SK-N-SH (cell line): Measurements from ENCODE around the gene B4GALT3. TPM values are rescaled to one million over a fixed set of nuclear protein-coding genes. Genes with fewer than 3 reads are reported as not detected.
A peak's percentile ranks its signal among the peaks of the same experiment; 100 is the strongest.

Experiments used
- CTCF ChIA-PET: fragments of 300-600, 350-600 bp; formaldehyde crosslinking; extraction: SDS; loops from one replicate; lab custom pipeline; 2021; lab: Yijun Ruan, JAX
- POLR2A ChIA-PET: fragments of 350-600 bp; sonication (Branson Sonifier 250); formaldehyde crosslinking; extraction: SDS; loops from one replicate; lab custom pipeline; 2020; ENCODE audit warnings: antibody characterized with exemption, inconsistent platforms; lab: Yijun Ruan, JAX
- DNase-seq: peaks from one replicate; pipeline ENCODE4 v3.0.0; 2012
- H2AFZ ChIP-seq: fragments of 200-600 bp; sonication (generic); 2 replicates; pipeline ENCODE4 v1.8.1; 2016; ENCODE audit warnings: antibody characterized with exemption, mild to moderate bottlenecking, low read depth
- H3F3A ChIP-seq: fragments of 200-600 bp; sonication (generic); replicated peaks from 2 replicates; pipeline ENCODE3; 2016; ENCODE audit warnings: antibody characterized with exemption, mild to moderate bottlenecking; ENCODE audit not compliant: insufficient read depth
- H3K27ac ChIP-seq, 2 experiments: fragments of 200-500 bp in 1 of 2; fragments of 200-600 bp in 1 of 2; sonication (Bioruptor generic) in 1 of 2; sonication (generic), shearing (Covaris generic) in 1 of 2; 2 replicates each; pipeline versions ENCODE4 v1.5.1 to v1.6.1; 2014 to 2016; ENCODE audit warnings: low read depth in 2 of 2, inconsistent platforms in 1 of 2, low read length in 1 of 2, mild to moderate bottlenecking in 1 of 2, mixed read lengths in 1 of 2
- H3K27me3 ChIP-seq: fragments of 200-600 bp; sonication (generic), shearing (Covaris generic); 2 replicates; pipeline ENCODE4 v1.6.1; 2016; ENCODE audit warnings: mixed run types; ENCODE audit not compliant: insufficient read depth
- H3K36me3 ChIP-seq, 2 experiments: fragments of 200-500 bp in 1 of 2; fragments of 200-600 bp in 1 of 2; sonication (Bioruptor generic) in 1 of 2; sonication (generic) in 1 of 2; replicated peaks in 1 of 2; 2 replicates each; pipeline versions ENCODE3 to v1.5.1; 2014 to 2016; ENCODE audit warnings: low read length in 1 of 2, mild to moderate bottlenecking in 1 of 2; ENCODE audit not compliant: insufficient read depth in 2 of 2, control insufficient read depth in 1 of 2
- H3K4me1 ChIP-seq, 2 experiments: fragments of 200-500 bp in 1 of 2; fragments of 200-600 bp in 1 of 2; sonication (Bioruptor generic) in 1 of 2; sonication (generic), shearing (Covaris generic) in 1 of 2; 2 replicates each; pipeline versions ENCODE4 v1.5.1 to v1.6.1; 2014 to 2016; ENCODE audit warnings: low read depth in 1 of 2, low read length in 1 of 2, mixed run types in 1 of 2; ENCODE audit not compliant: insufficient read depth in 2 of 2, control insufficient read depth in 1 of 2
- H3K4me2 ChIP-seq: fragments of 200-600 bp; sonication (generic), shearing (Covaris generic); 2 replicates; pipeline ENCODE4 v1.6.1; 2017; ENCODE audit warnings: mixed run types
- H3K4me3 ChIP-seq, 2 experiments: fragments of 200-500 bp in 1 of 2; fragments of 200-600 bp in 1 of 2; sonication (Bioruptor generic) in 1 of 2; sonication (generic), shearing (Covaris generic) in 1 of 2; 2 replicates each; pipeline versions ENCODE4 v1.5.1 to v1.8.1; 2014 to 2016; ENCODE audit warnings: low read depth in 2 of 2, inconsistent platforms in 1 of 2, low read length in 1 of 2, mild to moderate bottlenecking in 1 of 2, mixed read lengths in 1 of 2, moderate library complexity in 1 of 2
- H3K79me2 ChIP-seq: fragments of 200-600 bp; sonication (generic); 2 replicates; pipeline ENCODE4 v1.8.1; 2017; ENCODE audit warnings: mild to moderate bottlenecking; ENCODE audit not compliant: insufficient read depth
- H3K9ac ChIP-seq: fragments of 200-600 bp; sonication (generic); 2 replicates; pipeline ENCODE4 v1.6.1; 2017; ENCODE audit warnings: mixed run types
- H3K9me2 ChIP-seq: fragments of 200-600 bp; sonication (generic); 2 replicates; pipeline ENCODE4 v1.6.1; 2017; ENCODE audit warnings: mixed run types
- H3K9me3 ChIP-seq: fragments of 200-600 bp; sonication (generic); 2 replicates; pipeline ENCODE4 v1.6.1; 2017; ENCODE audit warnings: mixed run types, mild to moderate bottlenecking, moderate library complexity
- H4K20me1 ChIP-seq: fragments of 200-600 bp; sonication (generic); 2 replicates; pipeline ENCODE4 v1.6.1; 2017; ENCODE audit warnings: mild to moderate bottlenecking, mixed run types; ENCODE audit not compliant: insufficient read depth
- CTCF ChIP-seq: fragments of 200-600 bp; sonication (generic); IDR thresholded peaks from 2 replicates; pipeline ENCODE4 v1.6.1; 2017; ENCODE audit warnings: antibody characterized with exemption, mild to moderate bottlenecking, moderate library complexity
- ELF1 ChIP-seq: IDR thresholded peaks from 2 replicates; pipeline ENCODE4 v1.4.0; 2012
- EP300 ChIP-seq, 2 experiments: IDR thresholded peaks; 2 replicates each; pipeline versions ENCODE4 v1.4.0 to v1.6.1; 2012; ENCODE audit warnings: borderline replicate concordance in 1 of 2, low read depth in 1 of 2, low read length in 1 of 2
- FOSL2 ChIP-seq: IDR thresholded peaks from 2 replicates; pipeline ENCODE4 v1.4.0; 2012; ENCODE audit warnings: low read depth, mild to moderate bottlenecking, moderate library complexity, borderline replicate concordance
- GABPA ChIP-seq: IDR thresholded peaks from 2 replicates; pipeline ENCODE4 v1.4.0; 2012; ENCODE audit warnings: low read depth, mild to moderate bottlenecking
- IRF3 ChIP-seq: fragments of 150-350 bp; IDR thresholded peaks from 2 replicates; pipeline ENCODE4 v1.6.1; 2016; ENCODE audit warnings: mild to moderate bottlenecking, low read depth, low read length
- JUND ChIP-seq: IDR thresholded peaks from 2 replicates; pipeline ENCODE4 v1.4.0; 2012
- MXI1 ChIP-seq: IDR thresholded peaks from 2 replicates; pipeline ENCODE4 v1.6.1; 2012; ENCODE audit warnings: mild to moderate bottlenecking, low read depth, low read length, improper control_type of control experiment
- NFIC ChIP-seq: IDR thresholded peaks from 2 replicates; pipeline ENCODE4 v1.4.0; 2012; ENCODE audit warnings: borderline replicate concordance
- PBX3 ChIP-seq: IDR thresholded peaks from 2 replicates; pipeline ENCODE4; 2012
- RFX5 ChIP-seq: IDR thresholded peaks from 2 replicates; pipeline ENCODE4 v1.6.1; 2012; ENCODE audit warnings: mild to moderate bottlenecking, improper control_type of control experiment, low read length
- RXRA ChIP-seq: IDR thresholded peaks from 2 replicates; pipeline ENCODE4 v1.4.0; 2012; ENCODE audit warnings: low read depth, mild to moderate bottlenecking, borderline replicate concordance
- TAF1 ChIP-seq: IDR thresholded peaks from 2 replicates; pipeline ENCODE4 v1.6.1; 2012; ENCODE audit warnings: low read depth, mild to moderate bottlenecking, low read length, moderate library complexity, borderline replicate concordance
- TEAD4 ChIP-seq: IDR thresholded peaks from 2 replicates; pipeline ENCODE4 v1.4.0; 2012; ENCODE audit warnings: mild to moderate bottlenecking, borderline replicate concordance; ENCODE audit not compliant: insufficient read depth
- ZBTB33 ChIP-seq: IDR thresholded peaks from 2 replicates; pipeline ENCODE4 v1.4.0; 2012; ENCODE audit warnings: low read depth, borderline replicate concordance
- WGBS: methylation state at CpG from one replicate; pipeline ENCODE4 v1.1.6; 2017; ENCODE audit warnings: low lambda C conversion rate; 5-methylcytosine and 5-hydroxymethylcytosine counted together
- polyA plus RNA-seq, 3 experiments: library from polyadenylated mRNA; depleted of rRNA; stranded (reverse); fragments of >200 nt; gene quantifications; 2 replicates each; pipeline ENCODE4 v1.2.3, GENCODE V29; 2012
- TF ChIP-seq, protein P1 (sequence below): IDR thresholded peaks from 2 replicates; pipeline ENCODE4 v1.4.0; 2012; ENCODE audit warnings: low read depth, borderline replicate concordance

Gene B4GALT3
- polyA plus RNA-seq, 1 of the 3 experiments (the other 2 are of a cell fraction), result 56.5 TPM

DNA sequence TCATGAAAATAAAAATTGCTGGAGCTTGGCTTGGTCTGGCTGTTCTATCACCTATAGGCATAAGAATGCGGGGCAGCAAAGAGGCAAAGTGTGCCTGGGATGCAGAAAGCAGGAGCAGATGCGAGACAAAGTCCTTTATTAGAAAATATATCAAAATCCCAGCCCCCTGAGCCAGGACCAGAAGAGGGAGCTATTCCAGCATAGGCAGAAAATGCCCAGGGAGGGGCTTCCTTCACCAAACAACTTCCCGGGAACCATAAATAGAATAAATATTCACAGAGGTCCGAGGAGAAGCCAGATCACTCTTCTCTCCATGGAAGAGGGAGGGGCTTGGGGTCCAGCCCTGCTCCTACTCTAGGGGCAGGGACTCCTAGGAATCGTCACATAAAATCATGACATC, 6.1 kb downstream of the B4GALT3 start:
- CTCF ChIA-PET, result interaction anchor here (0.7 to 1.0 kb wide), 4 partner anchors 10 to 817 kb away, joined by 3 to 4 read pairs (median 3); partner anchors contain the start of gene USP21
- Histone ChIP-seq H3K4me3 (no peak overlapping the region), H3K27ac (no peak overlapping the region), H3K4me1 (peaks cover 0 to 17% of the 10 kb centered on the region in 2 experiments; a peak in 1 of 4 replicates), H3K9ac (no peak overlapping the region), H4K20me1 (no peaks in the 10 kb centered on the region), H3K79me2 (peaks cover 11% of the 10 kb centered on the region; the same call in 1 of the 2 replicates), H3F3A (no peaks in the 10 kb centered on the region), H3K36me3 (peaks cover 37 to 61% of the 10 kb centered on the region in 2 experiments), H3K9me3 (no peaks in the 10 kb centered on the region), H3K4me2 (no peak overlapping the region), H3K9me2 (no peaks in the 10 kb centered on the region), H2AFZ (no peak overlapping the region), H3K27me3 (no peaks in the 10 kb centered on the region)
- POLR2A ChIA-PET, result interaction anchor here (1.4 kb wide), 1 partner anchor 9 kb away, joined by 4 read pairs; no protein-coding TSS in a partner anchor
- DNase-seq, result no peak
- no peak for TF ChIP-seq RFX5
- peak; percentile 28 for TF ChIP-seq CTCF
- TF ChIP-seq PBX3, result no peak
- no peak for TF ChIP-seq IRF3
- no peak for TF ChIP-seq TEAD4
- TF ChIP-seq EP300 (IDR thresholded peaks at IDR 0.05; ENCODE audit: borderline replicate concordance in 1 of 2, low read depth in 1 of 2, low read length in 1 of 2), result no peak
- no peak for TF ChIP-seq GABPA
- no peak for TF ChIP-seq TAF1
- TF ChIP-seq ZBTB33, result no peak
- WGBS, result 90% methylated on average over 5 of the region's 5 CpGs

- Histone ChIP-seq H3K4me3 (no peak overlapping the region), H2AFZ (no peak overlapping the region), H3K79me2 (peaks cover 5% of the 10 kb centered on the region; the same call in 1 of the 2 replicates), H3F3A (peaks cover 14% of the 10 kb centered on the region), H3K4me2 (no peak overlapping the region), H3K4me1 (peaks cover 0 to 20% of the 10 kb centered on the region in 2 experiments; a peak in 1 of 4 replicates), H4K20me1 (no peaks in the 10 kb centered on the region), H3K9ac (no peak overlapping the region), H3K9me3 (no peaks in the 10 kb centered on the region)
- POLR2A ChIA-PET, result no interaction called here
- 92% methylated on average over 9 of the region's 9 CpGs for WGBS
- CTCF ChIA-PET, result interaction anchor here (1.4 to 1.5 kb wide), 2 partner anchors 10 to 23 kb away, joined by 3 to 4 read pairs; no protein-coding TSS in a partner anchor
- TF ChIP-seq JUND (no peak), TAF1 (no peak), RXRA (no peak), MXI1 (no peak), PBX3 (no peak), ELF1 (no peak), FOSL2 (no peak), NFIC (no peak)
- TF ChIP-seq, protein P1, sequence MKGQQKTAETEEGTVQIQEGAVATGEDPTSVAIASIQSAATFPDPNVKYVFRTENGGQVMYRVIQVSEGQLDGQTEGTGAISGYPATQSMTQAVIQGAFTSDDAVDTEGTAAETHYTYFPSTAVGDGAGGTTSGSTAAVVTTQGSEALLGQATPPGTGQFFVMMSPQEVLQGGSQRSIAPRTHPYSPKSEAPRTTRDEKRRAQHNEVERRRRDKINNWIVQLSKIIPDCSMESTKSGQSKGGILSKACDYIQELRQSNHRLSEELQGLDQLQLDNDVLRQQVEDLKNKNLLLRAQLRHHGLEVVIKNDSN, result no peak
- TF ChIP-seq, all 33 proteins: peak for 0
- H3K36me3 ChIP-seq, result peaks cover 37 to 59% of the 10 kb centered on the region in 2 experiments
- no peak for DNase-seq
- no peaks in the 10 kb centered on the region for H3K27me3 ChIP-seq
- H3K9me2 ChIP-seq, result no peaks in the 10 kb centered on the region
- no peak overlapping the region for H3K27ac ChIP-seq
Observed at GRCh38 chr1:161168906-161169305, 8.4 kb downstream of the B4GALT3 start.
